HepG2 (cell line): ENCODE measurements around the gene DNASE1L2. TPM values are rescaled to one million over a fixed set of nuclear protein-coding genes. Genes with fewer than 3 reads are reported as not detected.

ENCODE experiments used
- ATAC-seq: fragments of 200-7000 bp; cut with Tn5 transposase; 3 replicates; pipeline ENCODE4 v1.9.1; 2020; ENCODE audit warnings: mild to moderate bottlenecking, moderate library complexity
- BruUV-seq: library from RNA; stranded (reverse); fragments of 400-500 nt; replicated peaks from 2 replicates; lab custom pipeline; 2021; lab: Mats Ljungman, UMichigan
- CTCF ChIA-PET: fragments of 300-600 bp; formaldehyde crosslinking; extraction: SDS; loops from one replicate; lab custom pipeline; 2021; ENCODE audit warnings: low total read pairs, inconsistent platforms, low intra/inter-chr PET ratio; lab: Yijun Ruan, JAX
- POLR2A ChIA-PET: fragments of 350-600 bp; sonication (Branson Sonifier 250); formaldehyde crosslinking; loops from one replicate; lab custom pipeline; 2020; ENCODE audit warnings: antibody characterized with exemption, inconsistent platforms; lab: Yijun Ruan, JAX
- DNase-seq: peaks from one replicate; pipeline ENCODE4 v3.0.0-alpha.2; 2015; ENCODE audit warnings: low spot score
- FAIRE-seq: peaks from 3 replicates; lab custom pipeline; 2011; peaks lifted over from hg19 to GRCh38; lab: Jason Lieb, UNC
- H2AFZ ChIP-seq: one replicate; pipeline ENCODE4 v1.6.1; 2011; ENCODE audit warnings: low read length, inconsistent platforms
- H3K27ac ChIP-seq: fragments of 300-600 bp; 3 replicates; pipeline ENCODE4 v1.8.0; 2011; ENCODE audit warnings: mixed run types, mild to moderate bottlenecking, mixed read lengths, low read length, inconsistent platforms; ENCODE audit not compliant: insufficient read depth; ENCODE audit errors: extremely low read length
- H3K27me3 ChIP-seq, 2 experiments: fragments of 200-600 bp in 1 of 2; 2 replicates in 1 of 2; 3 replicates in 1 of 2; pipeline versions ENCODE4 v1.6.0 to v1.8.0; 2011; ENCODE audit warnings: low read length in 2 of 2, mild to moderate bottlenecking in 2 of 2, moderate library complexity in 2 of 2, inconsistent platforms in 1 of 2; ENCODE audit not compliant: insufficient read depth in 2 of 2, control insufficient read depth in 1 of 2
- H3K36me3 ChIP-seq, 2 experiments: fragments of 200-600 bp in 1 of 2; replicated peaks in 1 of 2; 2 replicates in 1 of 2; 3 replicates in 1 of 2; pipeline versions ENCODE4 v1.5.1 to v1.8.0; 2011; ENCODE audit warnings: low read length in 2 of 2, inconsistent platforms in 1 of 2; ENCODE audit not compliant: insufficient read depth in 2 of 2, control insufficient read depth in 1 of 2
- H3K4me1 ChIP-seq: 2 replicates; pipeline ENCODE4 v1.5.1; 2012; ENCODE audit warnings: low read length, inconsistent platforms; ENCODE audit not compliant: insufficient read depth
- H3K4me2 ChIP-seq: 2 replicates; pipeline ENCODE4 v1.6.0; 2011; ENCODE audit warnings: low read depth, low read length, inconsistent platforms
- H3K4me3 ChIP-seq, 3 experiments: fragments of 200-600 bp in 1 of 3; sonication (generic), shearing (Covaris generic) in 1 of 3; replicated peaks in 1 of 3; 2 replicates each; pipeline ENCODE4 v1.5.1; 2011 to 2016; ENCODE audit warnings: low read length in 3 of 3, inconsistent platforms in 2 of 3, low read depth in 2 of 3, mild to moderate bottlenecking in 2 of 3, control low read depth in 1 of 3, mixed read lengths in 1 of 3; ENCODE audit not compliant: insufficient read depth in 1 of 3
- H3K79me2 ChIP-seq: one replicate; pipeline ENCODE4 v1.6.1; 2011; ENCODE audit warnings: low read length, inconsistent platforms; ENCODE audit not compliant: insufficient read depth
- H3K9ac ChIP-seq: 2 replicates; pipeline ENCODE4 v1.6.0; 2011; ENCODE audit warnings: mild to moderate bottlenecking, low read depth, low read length, inconsistent platforms; ENCODE audit not compliant: insufficient read depth
- H3K9me3 ChIP-seq: 2 replicates; pipeline ENCODE4 v1.5.1; 2012; ENCODE audit warnings: mild to moderate bottlenecking, low read length
- H4K20me1 ChIP-seq: 2 replicates; pipeline ENCODE4 v1.6.0; 2011; ENCODE audit warnings: inconsistent platforms, mild to moderate bottlenecking, low read length, moderate library complexity; ENCODE audit not compliant: insufficient read depth
- ADNP ChIP-seq: sonication (generic); formaldehyde crosslinking; IDR thresholded peaks from 2 replicates; pipeline ENCODE4 v1.4.0; 2020; ENCODE audit warnings: missing genetic modification reagents
- BRD4 ChIP-seq: sonication (generic); formaldehyde crosslinking; IDR thresholded peaks from 2 replicates; pipeline ENCODE4 v1.4.0; 2020; ENCODE audit warnings: missing genetic modification reagents
- HOXA7 ChIP-seq: sonication (generic); formaldehyde crosslinking; IDR thresholded peaks from 2 replicates; pipeline ENCODE4 v1.8.1; 2022; ENCODE audit warnings: mild to moderate bottlenecking, missing genetic modification reagents, moderate library complexity
- KDM5B ChIP-seq: sonication (generic); formaldehyde crosslinking; IDR thresholded peaks from 2 replicates; pipeline ENCODE4 v1.4.0; 2020; ENCODE audit warnings: missing genetic modification reagents, mild to moderate bottlenecking, borderline replicate concordance
- MED8 ChIP-seq: sonication (generic); formaldehyde crosslinking; IDR thresholded peaks from 2 replicates; pipeline ENCODE4 v1.8.1; 2023; ENCODE audit warnings: mild to moderate bottlenecking, missing genetic modification reagents; ENCODE audit not compliant: insufficient replicate concordance
- MTA1 ChIP-seq: sonication (generic); formaldehyde crosslinking; IDR thresholded peaks from 2 replicates; pipeline ENCODE4 v1.4.0; 2020; ENCODE audit warnings: missing genetic modification reagents, mild to moderate bottlenecking, borderline replicate concordance
- MXI1 ChIP-seq: IDR thresholded peaks from 3 replicates; pipeline ENCODE4 v1.6.1; 2012; ENCODE audit warnings: low read depth, low read length, inconsistent platforms, borderline replicate concordance
- NFRKB ChIP-seq: fragments of 450-650 bp; IDR thresholded peaks from 2 replicates; pipeline ENCODE4 v1.6.1; 2017
- RAD51 ChIP-seq: fragments of 450-650 bp; IDR thresholded peaks from 2 replicates; pipeline ENCODE4 v1.6.1; 2016; ENCODE audit warnings: borderline replicate concordance
- TEAD2 ChIP-seq: sonication (generic); formaldehyde crosslinking; IDR thresholded peaks from 2 replicates; pipeline ENCODE4 v1.9.0; 2021; ENCODE audit warnings: missing genetic modification reagents
- U2AF2 ChIP-seq: fragments of 200-400 bp; formaldehyde crosslinking; IDR thresholded peaks from 2 replicates; pipeline ENCODE4 v1.6.1; 2017; ENCODE audit warnings: low read depth, mild to moderate bottlenecking, low read length
- ZFP36 ChIP-seq: fragments of 150-350 bp; IDR thresholded peaks from 2 replicates; pipeline ENCODE4 v1.6.1; 2018; ENCODE audit warnings: borderline replicate concordance, low read length, low read depth; ENCODE audit not compliant: partially characterized antibody
- ZNF350 ChIP-seq: sonication (generic); formaldehyde crosslinking; IDR thresholded peaks from 2 replicates; pipeline ENCODE4 v1.4.0; 2020; ENCODE audit warnings: mild to moderate bottlenecking, low read depth, missing genetic modification reagents, borderline replicate concordance
- ZNF670 ChIP-seq: sonication (generic); formaldehyde crosslinking; IDR thresholded peaks from 2 replicates; pipeline ENCODE4 v1.8.0; 2022; ENCODE audit warnings: mild to moderate bottlenecking, missing genetic modification reagents, borderline replicate concordance
- WGBS: methylation state at CpG from one replicate; pipeline ENCODE4 v1.1.6; 2017; ENCODE audit warnings: low lambda C conversion rate; 5-methylcytosine and 5-hydroxymethylcytosine counted together
- in situ Hi-C: cut with HindIII; loops from 2 replicates; pipeline ENCODE4 v1.10.0; 2017; ENCODE audit warnings: low pct_unique_long_range_greater_than_20kb; ENCODE audit not compliant: extremely low pct_ligation_motif_present
- intact Hi-C: fragments of 100-400 bp; cut with micrococcal nuclease; formaldehyde crosslinking; loops from one replicate; pipeline ENCODE4 v1.10.0; 2022; ENCODE audit not compliant: unreplicated experiment
- polyA plus RNA-seq, 8 experiments: library from polyadenylated mRNA; depleted of rRNA in 3 of 8; stranded (reverse) in 7 of 8; unstranded in 1 of 8; fragments of >200 nt; fragmentation: Illumina TruSeq in 4 of 8; extraction: Trizol in 4 of 8; gene quantifications; 2 replicates each; pipeline versions ENCODE4 v1.2.1 to v1.2.3, GENCODE V29; 2011 to 2016; ENCODE audit warnings: low read depth in 4 of 8, missing spikeins in 1 of 8, mixed read lengths in 1 of 8; ENCODE audit not compliant: insufficient read depth in 1 of 8
- total RNA-seq, 5 experiments: library from RNA; depleted of rRNA; stranded (reverse); fragments of >200 nt; fragmentation: Illumina TruSeq; extraction: Trizol; gene quantifications; 2 replicates each; pipeline ENCODE4 v1.2.3, GENCODE V29; 2016; ENCODE audit warnings: low read depth in 1 of 5
- TF ChIP-seq, protein P1 (sequence below): IDR thresholded peaks from 2 replicates; pipeline ENCODE4 v1.6.1; 2016; ENCODE audit warnings: low read depth, control low read depth
- TF ChIP-seq, protein P2 (sequence below): sonication (generic); formaldehyde crosslinking; IDR thresholded peaks from 2 replicates; pipeline ENCODE4 v1.5.0; 2020; ENCODE audit warnings: mild to moderate bottlenecking, low read depth, missing genetic modification reagents, borderline replicate concordance
- TF ChIP-seq, protein P3 (sequence below): IDR thresholded peaks from 2 replicates; pipeline ENCODE4 v1.6.1; 2016; ENCODE audit warnings: missing genetic modification reagents, missing compliant biosample characterization

DNASE1L2 gene
- total and polyA plus RNA-seq, 2 of the 13 experiments (the other 11 are each of a cell fraction or from before 2014, with no cell fraction given) = 0.44 to 0.50 TPM

DNA sequence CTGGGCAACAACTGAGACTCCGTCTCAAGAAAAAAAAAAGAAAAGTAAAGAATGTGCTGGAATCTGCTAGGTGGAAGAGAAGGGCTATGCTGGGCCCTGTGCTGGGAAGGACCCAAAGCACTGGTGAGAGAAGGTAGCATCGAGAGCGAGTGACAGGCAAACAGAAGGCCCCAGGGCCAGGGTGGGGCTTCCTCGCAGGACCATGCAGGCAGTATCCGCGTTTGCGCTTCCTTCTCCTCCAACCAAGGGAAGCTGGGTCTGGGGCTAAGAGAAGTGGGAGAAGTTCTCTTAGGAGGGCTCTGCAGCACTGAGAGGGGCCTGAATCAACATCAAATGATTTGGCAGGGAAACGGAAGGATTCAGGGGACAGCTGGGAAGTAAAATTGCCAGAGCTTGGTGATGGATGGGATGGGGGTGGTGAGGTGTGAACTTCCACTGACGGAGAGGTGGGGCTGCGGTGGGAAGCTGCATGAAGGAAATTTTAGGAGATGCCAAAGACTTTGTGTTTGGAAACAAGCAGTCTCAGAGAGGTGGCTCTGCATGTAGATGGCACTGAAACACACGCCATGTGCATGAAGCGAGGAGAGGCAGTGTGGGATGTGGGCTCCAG is 20.4 kb downstream of the DNASE1L2 start:
- H3K36me3 ChIP-seq = peaks cover 14 to 77% of the 10 kb centered on the region in 2 experiments
- BruUV-seq = no TSS peak
- CTCF ChIA-PET = no interaction called here

More for the DNA sequence above, 20.4 kb downstream of the DNASE1L2 start:
- WGBS = 95% methylated on average over 12 of the region's 12 CpGs
- no peaks in the 10 kb centered on the region for H3K27me3 ChIP-seq
- H3K4me1 ChIP-seq = peaks cover 16% of the 10 kb centered on the region
- POLR2A ChIA-PET = interaction anchor here (1.3 kb wide), 1 partner anchor 30 kb away, joined by 3 read pairs; no protein-coding TSS in a partner anchor
- peaks cover 5% of the 10 kb centered on the region for H3K79me2 ChIP-seq
- in situ Hi-C loops = no loop called here
- H3K4me3 ChIP-seq = no peak overlapping the region
- no peak for DNase-seq
- H3K4me2 ChIP-seq = no peak overlapping the region
- H3K9ac ChIP-seq = no peak overlapping the region
- H3K27ac ChIP-seq = no peak overlapping the region
- no peaks in the 10 kb centered on the region for H3K9me3 ChIP-seq
- TF ChIP-seq MXI1 = no peak
- no peak for TF ChIP-seq ZNF350
- no peak for TF ChIP-seq MTA1 (CRISPR knock-in tag)
- TF ChIP-seq, protein P1, sequence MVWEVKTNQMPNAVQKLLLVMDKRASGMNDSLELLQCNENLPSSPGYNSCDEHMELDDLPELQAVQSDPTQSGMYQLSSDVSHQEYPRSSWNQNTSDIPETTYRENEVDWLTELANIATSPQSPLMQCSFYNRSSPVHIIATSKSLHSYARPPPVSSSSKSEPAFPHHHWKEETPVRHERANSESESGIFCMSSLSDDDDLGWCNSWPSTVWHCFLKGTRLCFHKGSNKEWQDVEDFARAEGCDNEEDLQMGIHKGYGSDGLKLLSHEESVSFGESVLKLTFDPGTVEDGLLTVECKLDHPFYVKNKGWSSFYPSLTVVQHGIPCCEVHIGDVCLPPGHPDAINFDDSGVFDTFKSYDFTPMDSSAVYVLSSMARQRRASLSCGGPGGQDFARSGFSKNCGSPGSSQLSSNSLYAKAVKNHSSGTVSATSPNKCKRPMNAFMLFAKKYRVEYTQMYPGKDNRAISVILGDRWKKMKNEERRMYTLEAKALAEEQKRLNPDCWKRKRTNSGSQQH (CRISPR knock-in tag) = no peak
- no peak for TF ChIP-seq ADNP (CRISPR knock-in tag)
- no peak for TF ChIP-seq ZNF670 (CRISPR knock-in tag)
- no peak for TF ChIP-seq RAD51
- TF ChIP-seq TEAD2 (CRISPR knock-in tag) = no peak
- TF ChIP-seq, protein P2, sequence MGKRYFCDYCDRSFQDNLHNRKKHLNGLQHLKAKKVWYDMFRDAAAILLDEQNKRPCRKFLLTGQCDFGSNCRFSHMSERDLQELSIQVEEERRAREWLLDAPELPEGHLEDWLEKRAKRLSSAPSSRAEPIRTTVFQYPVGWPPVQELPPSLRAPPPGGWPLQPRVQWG (CRISPR knock-in tag) = no peak
- no peak for TF ChIP-seq BRD4 (CRISPR knock-in tag)
- TF ChIP-seq NFRKB = no peak
- no peak for TF ChIP-seq HOXA7 (CRISPR knock-in tag)
- no peak for TF ChIP-seq KDM5B (CRISPR knock-in tag)
- no peak for TF ChIP-seq ZFP36
- TF ChIP-seq MED8 (CRISPR knock-in tag) = no peak
- TF ChIP-seq, protein P3, sequence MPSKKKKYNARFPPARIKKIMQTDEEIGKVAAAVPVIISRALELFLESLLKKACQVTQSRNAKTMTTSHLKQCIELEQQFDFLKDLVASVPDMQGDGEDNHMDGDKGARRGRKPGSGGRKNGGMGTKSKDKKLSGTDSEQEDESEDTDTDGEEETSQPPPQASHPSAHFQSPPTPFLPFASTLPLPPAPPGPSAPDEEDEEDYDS = no peak
- no peak for TF ChIP-seq U2AF2
- TF ChIP-seq, all 625 proteins: peak for 0
- FAIRE-seq = no peak
- no peak for ATAC-seq
- Histone ChIP-seq H4K20me1 (no peaks in the 10 kb centered on the region), H2AFZ (no peak overlapping the region)
- intact Hi-C loops = no loop called here
